Measurements from ENCODE around the gene DIPK1B. TPM values are rescaled to one million over a fixed set of nuclear protein-coding genes. Genes with fewer than 3 reads are reported as not detected.

DIPK1B gene
- total RNA-seq, 1 experiment from 2014 or later, result 26.3 TPM

DNA sequence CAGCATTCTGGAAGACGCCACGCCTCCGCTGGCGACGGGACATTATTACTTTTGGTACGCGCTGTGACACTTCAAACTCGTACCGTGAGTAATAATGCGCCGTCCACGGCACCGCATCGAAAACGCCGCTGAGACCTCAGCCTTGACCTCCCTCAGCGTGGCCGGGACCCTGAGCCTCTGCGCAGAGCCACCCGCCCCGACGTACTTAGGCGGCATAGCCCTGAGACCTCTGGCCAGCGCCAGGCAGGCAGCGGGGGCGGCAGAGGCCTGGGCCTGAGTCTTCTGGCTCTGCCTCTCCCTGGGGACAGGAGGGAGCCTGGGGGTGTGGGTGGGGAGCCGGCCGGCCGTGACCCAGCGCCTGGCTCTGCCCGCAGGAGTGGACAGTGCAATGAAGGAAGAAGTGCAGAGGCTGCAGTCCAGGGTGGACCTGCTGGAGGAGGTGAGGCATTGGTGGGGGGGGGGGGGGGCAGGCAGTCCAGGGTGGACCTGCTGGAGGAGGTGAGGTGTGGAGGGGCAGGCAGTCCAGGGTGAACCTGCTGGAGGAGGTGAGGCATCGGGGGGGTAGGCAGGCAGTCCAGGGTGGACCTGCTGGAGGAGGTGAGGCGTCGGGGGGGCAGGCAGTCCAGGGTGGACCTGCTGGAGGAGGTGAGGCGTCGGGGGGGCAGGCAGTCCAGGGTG lies 41.7 kb upstream of the DIPK1B start:
- intact Hi-C loops (cut with micrococcal nuclease), result loop anchor here (2.0 kb wide), 1 partner anchor 24 kb away; no protein-coding TSS in a partner anchor
- ATAC-seq (peak; percentile 32), DNase-seq (peak; percentile 8)
- H3K4me1 ChIP-seq (ENCODE audit: insufficient read depth, low read length), result no peaks in the 10 kb centered on the region
- BruUV-seq (replicated peaks), result no TSS peak
- POLR2A ChIA-PET (ENCODE audit: unreplicated experiment), result no interaction called here
- H3K9me2 ChIP-seq (replicated peaks; ENCODE audit: low read length), result no peaks in the 10 kb centered on the region
- no peaks in the 10 kb centered on the region for H3K36me3 ChIP-seq (ENCODE audit: low read depth, low read length)
- no peak overlapping the region for H3K27ac ChIP-seq (ENCODE audit: low read length)
- CTCF ChIA-PET, result interaction anchor here (1.5 kb wide), 1 partner anchor 23 kb away, joined by 3 read pairs; no protein-coding TSS in a partner anchor
- H3K4me3 ChIP-seq (ENCODE audit: low read length), result no peak overlapping the region
- H3F3A ChIP-seq (ENCODE audit: low read length, unreplicated experiment), result no peaks in the 10 kb centered on the region
- no peaks in the 10 kb centered on the region for H3K9me3 ChIP-seq (ENCODE audit: low read length)
- no peak overlapping the region for H3K9ac ChIP-seq (ENCODE audit: low read length)
- no peaks in the 10 kb centered on the region for H3K27me3 ChIP-seq (ENCODE audit: low read length)
- TF ChIP-seq, protein P1, sequence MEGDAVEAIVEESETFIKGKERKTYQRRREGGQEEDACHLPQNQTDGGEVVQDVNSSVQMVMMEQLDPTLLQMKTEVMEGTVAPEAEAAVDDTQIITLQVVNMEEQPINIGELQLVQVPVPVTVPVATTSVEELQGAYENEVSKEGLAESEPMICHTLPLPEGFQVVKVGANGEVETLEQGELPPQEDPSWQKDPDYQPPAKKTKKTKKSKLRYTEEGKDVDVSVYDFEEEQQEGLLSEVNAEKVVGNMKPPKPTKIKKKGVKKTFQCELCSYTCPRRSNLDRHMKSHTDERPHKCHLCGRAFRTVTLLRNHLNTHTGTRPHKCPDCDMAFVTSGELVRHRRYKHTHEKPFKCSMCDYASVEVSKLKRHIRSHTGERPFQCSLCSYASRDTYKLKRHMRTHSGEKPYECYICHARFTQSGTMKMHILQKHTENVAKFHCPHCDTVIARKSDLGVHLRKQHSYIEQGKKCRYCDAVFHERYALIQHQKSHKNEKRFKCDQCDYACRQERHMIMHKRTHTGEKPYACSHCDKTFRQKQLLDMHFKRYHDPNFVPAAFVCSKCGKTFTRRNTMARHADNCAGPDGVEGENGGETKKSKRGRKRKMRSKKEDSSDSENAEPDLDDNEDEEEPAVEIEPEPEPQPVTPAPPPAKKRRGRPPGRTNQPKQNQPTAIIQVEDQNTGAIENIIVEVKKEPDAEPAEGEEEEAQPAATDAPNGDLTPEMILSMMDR (conservative IDR thresholded peaks at IDR 0.05; ENCODE audit: low read depth, low read length), result no peak
- TF ChIP-seq EZH2 (IDR thresholded peaks at IDR 0.05; ENCODE audit: low read length, unreplicated experiment) (no peak), EZH2phosphoT487 (IDR thresholded peaks at IDR 0.05; ENCODE audit: borderline replicate concordance, low read length) (no peak)
- H3K79me2 ChIP-seq (ENCODE audit: low read length), result no peaks in the 10 kb centered on the region
- 0 out of 2 replicates have a peak overlapping the region, but pooled peaks have one; percentile 41 for H3K4me2 ChIP-seq (ENCODE audit: low read length)
- no peaks in the 10 kb centered on the region for H4K20me1 ChIP-seq (ENCODE audit: low read length)
- H2AFZ ChIP-seq (ENCODE audit: low read length), result no peak overlapping the region

DNA sequence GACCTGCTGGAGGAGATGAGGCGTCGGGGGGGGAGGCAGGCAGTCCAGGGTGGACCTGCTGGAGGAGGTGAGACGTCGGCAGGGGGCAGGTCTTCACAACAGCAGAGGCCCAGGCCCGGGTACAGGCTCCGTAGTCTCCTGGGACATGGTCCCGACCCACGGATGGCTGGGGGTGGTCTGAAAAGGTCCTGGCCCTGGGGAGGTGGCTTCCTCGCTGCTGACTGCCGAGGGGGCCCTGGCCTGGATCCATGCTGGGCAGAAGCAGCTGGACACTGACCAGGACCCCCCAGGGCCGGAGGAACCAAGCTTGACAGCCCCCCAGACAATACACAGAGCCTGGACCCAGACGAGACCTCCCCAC lies 41.1 kb upstream of the DIPK1B start:
- Histone ChIP-seq H3F3A (ENCODE audit: low read length, unreplicated experiment) (no peaks in the 10 kb centered on the region), H3K27ac (ENCODE audit: low read length) (no peak overlapping the region), H3K9me2 (replicated peaks; ENCODE audit: low read length) (no peaks in the 10 kb centered on the region), H2AFZ (ENCODE audit: low read length) (no peak overlapping the region), H3K4me2 (ENCODE audit: low read length) (no peak overlapping the region), H3K9me3 (ENCODE audit: low read length) (no peaks in the 10 kb centered on the region), H3K4me1 (ENCODE audit: insufficient read depth, low read length) (no peaks in the 10 kb centered on the region), H3K27me3 (ENCODE audit: low read length) (no peaks in the 10 kb centered on the region), H4K20me1 (ENCODE audit: low read length) (no peaks in the 10 kb centered on the region), H3K9ac (ENCODE audit: low read length) (no peak overlapping the region), H3K79me2 (ENCODE audit: low read length) (no peaks in the 10 kb centered on the region), H3K4me3 (ENCODE audit: low read length) (no peak overlapping the region), H3K36me3 (ENCODE audit: low read depth, low read length) (no peaks in the 10 kb centered on the region)
- no peak for TF ChIP-seq EZH2 (IDR thresholded peaks at IDR 0.05; ENCODE audit: low read length, unreplicated experiment)
- POLR2A ChIA-PET (ENCODE audit: unreplicated experiment), result no interaction called here
- DNase-seq (no peak), ATAC-seq (0 out of 2 replicates have a peak, but pooled peaks have one; percentile 8)
- intact Hi-C loops (cut with micrococcal nuclease), result loop anchor here (2.0 kb wide), 1 partner anchor 24 kb away; no protein-coding TSS in a partner anchor
- no TSS peak for BruUV-seq (replicated peaks)
- CTCF ChIA-PET, result interaction anchor here (0.6 to 1.5 kb wide), 2 partner anchors 22 to 27 kb away, joined by 3 to 6 read pairs; no protein-coding TSS in a partner anchor

DNA sequence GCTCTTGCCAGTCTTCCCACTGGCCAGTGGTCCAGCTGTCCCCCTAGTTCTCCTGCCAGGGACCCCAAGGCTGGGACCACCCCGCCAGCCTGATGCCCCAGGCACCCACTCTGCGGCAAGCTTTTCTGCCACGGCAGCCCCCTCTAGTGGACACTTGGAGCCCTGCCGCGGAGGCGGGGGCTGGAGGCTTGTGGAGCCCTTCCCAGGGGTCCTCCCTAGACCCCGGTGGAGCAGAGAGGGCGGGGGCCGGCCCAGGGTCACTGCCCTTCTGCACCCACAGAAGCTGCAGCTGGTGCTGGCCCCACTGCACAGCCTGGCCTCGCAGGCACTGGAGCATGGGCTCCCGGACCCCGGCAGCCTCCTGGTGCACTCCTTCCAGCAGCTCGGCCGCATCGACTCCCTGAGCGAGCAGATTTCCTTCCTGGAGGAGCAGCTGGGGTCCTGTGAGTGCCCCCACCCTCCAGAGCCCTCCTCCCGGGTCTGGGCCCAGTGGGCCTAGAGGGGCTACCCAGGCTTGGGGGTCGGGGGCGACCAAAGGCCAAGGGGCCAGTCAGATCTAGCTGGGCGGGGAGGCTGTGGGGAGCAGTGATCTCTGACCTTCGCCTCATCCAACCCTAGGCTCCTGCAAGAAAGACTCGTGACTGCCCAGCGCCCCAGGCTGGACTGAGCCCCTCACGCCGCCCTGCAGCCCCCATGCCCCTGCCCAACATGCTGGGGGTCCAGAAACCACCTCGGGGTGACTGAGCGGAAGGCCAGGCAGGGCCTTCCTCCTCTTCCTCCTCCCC lies 40.5 kb upstream of the DIPK1B start:
- peak; percentile 18 for DNase-seq
- Histone ChIP-seq H3K79me2 (ENCODE audit: low read length) (no peaks in the 10 kb centered on the region), H2AFZ (ENCODE audit: low read length) (no peak overlapping the region), H3K9me2 (replicated peaks; ENCODE audit: low read length) (no peaks in the 10 kb centered on the region), H3F3A (ENCODE audit: low read length, unreplicated experiment) (no peaks in the 10 kb centered on the region), H3K4me1 (ENCODE audit: insufficient read depth, low read length) (no peaks in the 10 kb centered on the region), H3K4me3 (ENCODE audit: low read length) (no peak overlapping the region), H3K27ac (ENCODE audit: low read length) (no peak overlapping the region), H3K27me3 (ENCODE audit: low read length) (no peaks in the 10 kb centered on the region), H4K20me1 (ENCODE audit: low read length) (no peaks in the 10 kb centered on the region), H3K36me3 (ENCODE audit: low read depth, low read length) (no peaks in the 10 kb centered on the region), H3K9me3 (ENCODE audit: low read length) (no peaks in the 10 kb centered on the region), H3K4me2 (ENCODE audit: low read length) (no peak overlapping the region), H3K9ac (ENCODE audit: low read length) (no peak overlapping the region)
- ChIA-PET CTCF (interaction anchor here (0.6 to 1.5 kb wide), 2 partner anchors 22 to 26 kb away, joined by 3 to 6 read pairs; no protein-coding TSS in a partner anchor), POLR2A (ENCODE audit: unreplicated experiment) (no interaction called here)
- TF ChIP-seq, protein P1 (conservative IDR thresholded peaks at IDR 0.05; ENCODE audit: low read depth, low read length), result peak; percentile 77
- TF ChIP-seq EZH2phosphoT487 (IDR thresholded peaks at IDR 0.05; ENCODE audit: borderline replicate concordance, low read length), result no peak
- no TSS peak for BruUV-seq (replicated peaks)
- intact Hi-C loops (cut with micrococcal nuclease), result loop anchor here (2.0 kb wide), 1 partner anchor 23 kb away; no protein-coding TSS in a partner anchor
- peak; percentile 35 for ATAC-seq
